H9 (cell line): ENCODE measurements around the gene TANC2. TPM values are rescaled to one million over a fixed set of nuclear protein-coding genes. Genes with fewer than 3 reads are reported as not detected.

Experiments used
- DNase-seq: peaks from one replicate; pipeline ENCODE4 v3.0.0-alpha.2; 2017
- H2AFZ ChIP-seq: one replicate; pipeline ENCODE4 v1.6.1; 2013; ENCODE audit warnings: mild to moderate bottlenecking, low read length, control low read depth, moderate library complexity
- H2AK5ac ChIP-seq: 2 replicates; pipeline ENCODE4 v1.6.1; 2013; ENCODE audit warnings: low read length, control low read depth, mixed read lengths; ENCODE audit not compliant: insufficient read length
- H2BK120ac ChIP-seq: one replicate; pipeline ENCODE4 v1.6.1; 2013; ENCODE audit warnings: low read depth, mild to moderate bottlenecking, low read length, control low read depth, inconsistent platforms; ENCODE audit not compliant: poor library complexity, severe bottlenecking
- H2BK12ac ChIP-seq: 2 replicates; pipeline ENCODE4 v1.6.1; 2013; ENCODE audit warnings: low read length, control low read depth, mixed read lengths, low read depth; ENCODE audit not compliant: insufficient read length
- H2BK15ac ChIP-seq: 2 replicates; pipeline ENCODE4 v1.6.1; 2013; ENCODE audit warnings: low read depth, low read length, control low read depth
- H2BK20ac ChIP-seq: one replicate; pipeline ENCODE4 v1.6.1; 2013; ENCODE audit warnings: low read depth, mild to moderate bottlenecking, low read length, control low read depth, inconsistent platforms; ENCODE audit not compliant: poor library complexity, severe bottlenecking
- H2BK5ac ChIP-seq: 2 replicates; pipeline ENCODE4 v1.6.1; 2013; ENCODE audit warnings: low read length, control low read depth, mixed read lengths; ENCODE audit not compliant: insufficient read length
- H3K14ac ChIP-seq: 2 replicates; pipeline ENCODE4 v1.6.1; 2013; ENCODE audit warnings: low read length, control low read depth; ENCODE audit not compliant: insufficient read depth
- H3K18ac ChIP-seq: 2 replicates; pipeline ENCODE4 v1.6.1; 2013; ENCODE audit warnings: low read depth, mild to moderate bottlenecking, mixed read lengths, low read length, control low read depth; ENCODE audit not compliant: insufficient read length
- H3K23ac ChIP-seq: 2 replicates; pipeline ENCODE4 v1.6.1; 2013; ENCODE audit warnings: low read length, control low read depth, mixed read lengths, low read depth; ENCODE audit not compliant: insufficient read length
- H3K23me2 ChIP-seq: 2 replicates; pipeline ENCODE4 v1.6.1; 2013; ENCODE audit warnings: low read depth, mild to moderate bottlenecking, mixed read lengths, low read length, control low read depth; ENCODE audit not compliant: insufficient read length, poor library complexity, severe bottlenecking
- H3K27ac ChIP-seq: 2 replicates; pipeline ENCODE4 v1.5.1; 2013; ENCODE audit warnings: low read length, control low read depth, mixed read lengths, low read depth; ENCODE audit not compliant: insufficient read length
- H3K27me3 ChIP-seq: 2 replicates; pipeline ENCODE4 v1.6.1; 2013; ENCODE audit warnings: low read length, control low read depth, inconsistent platforms; ENCODE audit not compliant: insufficient read depth
- H3K4ac ChIP-seq: 2 replicates; pipeline ENCODE4 v1.6.1; 2013; ENCODE audit warnings: low read depth, mild to moderate bottlenecking, control low read depth, inconsistent platforms, low read length, moderate library complexity
- H3K4me1 ChIP-seq: 2 replicates; pipeline ENCODE4 v1.6.1; 2013; ENCODE audit warnings: low read length, control low read depth, inconsistent platforms; ENCODE audit not compliant: insufficient read depth
- H3K4me2 ChIP-seq: 2 replicates; pipeline ENCODE4 v1.6.1; 2013; ENCODE audit warnings: low read length, control low read depth, mixed read lengths; ENCODE audit not compliant: insufficient read length, insufficient read depth
- H3K56ac ChIP-seq: 2 replicates; pipeline ENCODE4 v1.6.1; 2013; ENCODE audit warnings: low read depth, mild to moderate bottlenecking, mixed read lengths, low read length, control low read depth; ENCODE audit not compliant: insufficient read length
- H3K79me1 ChIP-seq: 2 replicates; pipeline ENCODE4 v1.6.1; 2013; ENCODE audit warnings: low read depth, mild to moderate bottlenecking, moderate library complexity, low read length, control low read depth, inconsistent platforms; ENCODE audit not compliant: insufficient read depth, poor library complexity, severe bottlenecking
- H3K79me2 ChIP-seq: 2 replicates; pipeline ENCODE4 v1.6.1; 2013; ENCODE audit warnings: low read length, control low read depth, inconsistent platforms; ENCODE audit not compliant: insufficient read depth
- H3K9ac ChIP-seq: 2 replicates; pipeline ENCODE4 v1.6.1; 2013; ENCODE audit warnings: low read length, control low read depth, mixed read lengths; ENCODE audit not compliant: insufficient read length; ENCODE audit errors: extremely low read depth
- H3K9me3 ChIP-seq: one replicate; pipeline ENCODE4 v1.6.1; 2013; ENCODE audit warnings: low read depth, low read length, inconsistent platforms; ENCODE audit not compliant: control insufficient read depth
- H3T11ph ChIP-seq: one replicate; pipeline ENCODE4 v1.6.1; 2013; ENCODE audit warnings: mild to moderate bottlenecking, low read length, control low read depth, inconsistent platforms
- H4K20me1 ChIP-seq: one replicate; pipeline ENCODE4 v1.6.1; 2013; ENCODE audit not compliant: control insufficient read depth, insufficient read length, insufficient read depth
- H4K5ac ChIP-seq: 2 replicates; pipeline ENCODE4 v1.6.1; 2013; ENCODE audit warnings: low read depth, mild to moderate bottlenecking, mixed read lengths, low read length, control low read depth; ENCODE audit not compliant: insufficient read length
- H4K8ac ChIP-seq: replicated peaks from 2 replicates; pipeline ENCODE4 v1.6.1; 2013; ENCODE audit warnings: low read length, control low read depth, mixed read lengths, low read depth; ENCODE audit not compliant: insufficient read length
- H4K91ac ChIP-seq: 2 replicates; pipeline ENCODE4 v1.6.1; 2013; ENCODE audit warnings: low read depth, mild to moderate bottlenecking, moderate library complexity, mixed read lengths, low read length, control low read depth; ENCODE audit not compliant: insufficient read length
- H3K27ac Mint-ChIP-seq, 3 experiments: 2 replicates in 2 of 3; 3 replicates in 1 of 3; pipeline ENCODE4 v1.8.0; 2020 to 2021; ENCODE audit warnings: mixed read lengths in 3 of 3, mild to moderate bottlenecking in 1 of 3, moderate library complexity in 1 of 3
- H3K27me3 Mint-ChIP-seq: 2 replicates; pipeline ENCODE4 v1.8.0; 2021; ENCODE audit warnings: low read depth, mild to moderate bottlenecking, moderate library complexity, mixed read lengths
- H3K36me3 Mint-ChIP-seq, 3 experiments: 2 replicates in 2 of 3; 3 replicates in 1 of 3; pipeline ENCODE4 v1.8.0; 2020 to 2021; ENCODE audit warnings: low read depth in 3 of 3, mixed read lengths in 3 of 3; ENCODE audit not compliant: insufficient read depth in 1 of 3
- H3K4me1 Mint-ChIP-seq, 2 experiments: 2 replicates each; pipeline ENCODE4 v1.8.0; 2020; ENCODE audit warnings: mixed read lengths in 2 of 2
- H3K4me3 Mint-ChIP-seq, 2 experiments: 2 replicates in 1 of 2; 3 replicates in 1 of 2; pipeline ENCODE4 v1.8.0; 2020 to 2021; ENCODE audit warnings: mild to moderate bottlenecking in 2 of 2, mixed read lengths in 2 of 2, moderate library complexity in 1 of 2
- H3K9me3 Mint-ChIP-seq, 2 experiments: 2 replicates in 1 of 2; 3 replicates in 1 of 2; pipeline ENCODE4 v1.8.0; 2020; ENCODE audit warnings: mild to moderate bottlenecking in 2 of 2, mixed read lengths in 2 of 2, moderate library complexity in 1 of 2
- CTCF ChIP-seq: fragments of 200-600 bp; sonication (generic); conservative IDR thresholded peaks from 3 replicates; pipeline ENCODE4 v1.8.0; 2021; ENCODE audit warnings: antibody characterized with exemption, mild to moderate bottlenecking
- WGBS: extraction: QIAGEN DNeasy Blood & Tissue Kit; methylation state at CpG from one replicate; pipeline ENCODE4 v1.1.7; 2013; ENCODE audit warnings: missing lambda C conversion rate, low lambda C conversion rate, mixed read lengths; ENCODE audit not compliant: insufficient read length; ENCODE audit errors: extremely low coverage; 5-methylcytosine and 5-hydroxymethylcytosine counted together
- total RNA-seq: library from RNA; stranded (reverse); gene quantifications from 2 replicates; pipeline ENCODE4 v1.2.1, GENCODE V29; 2021

TANC2 gene
- total RNA-seq, 1 experiment from 2014 or later, result 7.3 TPM

GRCh38 chr17:62998166-62998565 is 32.1 kb downstream of the TANC2 start:
- no peak overlapping the region for H3K4me2 ChIP-seq
- no peak overlapping the region for H3K14ac ChIP-seq
- H3K56ac ChIP-seq, result no peak overlapping the region
- no peak overlapping the region for H2BK120ac ChIP-seq
- no peak overlapping the region for H4K8ac ChIP-seq
- H3K9me3 ChIP-seq, result no peaks in the 10 kb centered on the region
- no peak overlapping the region for H4K91ac ChIP-seq
- no peaks in the 10 kb centered on the region for H3K27me3 ChIP-seq
- no peak overlapping the region for H2AFZ ChIP-seq
- no peak overlapping the region for H3K27ac ChIP-seq
- Mint-ChIP-seq H3K27me3 (no peaks in the 10 kb centered on the region; the same call in 1 of the 2 replicates), H3K4me3 (no peak overlapping the region), H3K9me3 (no peaks in the 10 kb centered on the region; a peak in 1 of 5 replicates), H3K4me1 (0 out of 4 replicates have a peak, but pooled peaks cover 0 to 3% of the 10 kb centered on the region in 2 experiments), H3K36me3 (no peaks in the 10 kb centered on the region), H3K27ac (no peak overlapping the region)
- no peak overlapping the region for H4K5ac ChIP-seq
- no CpG with 5 or more reads among the region's 1 CpG for WGBS
- H3K4ac ChIP-seq, result no peak overlapping the region
- H3K79me1 ChIP-seq, result no peaks in the 10 kb centered on the region
- H2BK15ac ChIP-seq, result no peak overlapping the region
- H3T11ph ChIP-seq, result no peak overlapping the region
- DNase-seq, result no peak
- H3K4me1 ChIP-seq, result no peaks in the 10 kb centered on the region
- TF ChIP-seq CTCF, result no peak
- H2BK20ac ChIP-seq, result no peak overlapping the region
- H3K23me2 ChIP-seq, result no peaks in the 10 kb centered on the region
- no peaks in the 10 kb centered on the region for H4K20me1 ChIP-seq
- H2BK5ac ChIP-seq, result no peak overlapping the region
- H2AK5ac ChIP-seq, result no peak overlapping the region
- no peak overlapping the region for H3K23ac ChIP-seq
- H2BK12ac ChIP-seq, result no peak overlapping the region
- no peak overlapping the region for H3K9ac ChIP-seq
- no peaks in the 10 kb centered on the region; the same call in 1 of the 2 replicates for H3K79me2 ChIP-seq
- H3K18ac ChIP-seq, result no peak overlapping the region
